Measurements from ENCODE around the gene SYNE2.

DNA sequence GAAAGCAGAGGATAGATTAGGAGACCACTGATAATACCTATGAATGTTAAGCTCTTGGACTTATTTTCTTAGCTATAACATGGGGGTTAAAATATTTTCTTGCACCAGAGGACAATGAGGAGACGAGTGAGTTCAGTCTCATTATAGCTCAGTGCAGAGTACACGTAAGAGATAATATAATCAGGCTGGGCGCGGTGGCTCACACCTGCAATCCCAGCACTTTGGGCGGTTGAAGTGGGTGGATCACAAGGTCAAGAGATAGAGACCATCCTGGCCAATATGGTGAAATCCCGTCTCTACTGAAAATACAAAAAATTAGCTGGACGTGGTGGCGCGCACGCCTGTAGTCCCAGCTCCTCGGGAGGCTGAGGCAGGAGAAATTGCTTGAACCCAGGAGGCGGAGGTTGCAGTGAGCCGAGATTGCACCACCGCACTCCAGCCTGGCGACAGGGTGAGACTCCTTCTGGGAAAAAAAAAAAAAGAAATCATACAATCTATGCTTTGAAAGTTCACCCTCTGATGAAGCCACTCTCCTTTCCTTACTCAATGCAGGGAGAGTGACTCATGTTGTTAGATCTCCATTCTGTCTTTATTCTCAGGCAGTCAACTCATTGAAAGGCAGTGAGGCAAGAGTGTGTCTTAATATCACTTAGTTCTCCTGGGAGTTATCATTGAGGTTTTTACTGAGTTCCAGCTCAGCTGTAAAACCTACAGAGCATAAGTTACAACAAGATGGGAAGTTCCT is 134.2 kb downstream of the SYNE2 start:
- TF ChIP-seq, protein P1, sequence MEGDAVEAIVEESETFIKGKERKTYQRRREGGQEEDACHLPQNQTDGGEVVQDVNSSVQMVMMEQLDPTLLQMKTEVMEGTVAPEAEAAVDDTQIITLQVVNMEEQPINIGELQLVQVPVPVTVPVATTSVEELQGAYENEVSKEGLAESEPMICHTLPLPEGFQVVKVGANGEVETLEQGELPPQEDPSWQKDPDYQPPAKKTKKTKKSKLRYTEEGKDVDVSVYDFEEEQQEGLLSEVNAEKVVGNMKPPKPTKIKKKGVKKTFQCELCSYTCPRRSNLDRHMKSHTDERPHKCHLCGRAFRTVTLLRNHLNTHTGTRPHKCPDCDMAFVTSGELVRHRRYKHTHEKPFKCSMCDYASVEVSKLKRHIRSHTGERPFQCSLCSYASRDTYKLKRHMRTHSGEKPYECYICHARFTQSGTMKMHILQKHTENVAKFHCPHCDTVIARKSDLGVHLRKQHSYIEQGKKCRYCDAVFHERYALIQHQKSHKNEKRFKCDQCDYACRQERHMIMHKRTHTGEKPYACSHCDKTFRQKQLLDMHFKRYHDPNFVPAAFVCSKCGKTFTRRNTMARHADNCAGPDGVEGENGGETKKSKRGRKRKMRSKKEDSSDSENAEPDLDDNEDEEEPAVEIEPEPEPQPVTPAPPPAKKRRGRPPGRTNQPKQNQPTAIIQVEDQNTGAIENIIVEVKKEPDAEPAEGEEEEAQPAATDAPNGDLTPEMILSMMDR (IDR thresholded peaks at IDR 0.05), result no peak
- TF ChIP-seq EZH2phosphoT487 (IDR thresholded peaks at IDR 0.05), result no peak

Measured in neural progenitor cell (in vitro differentiated cells).